Stromal cell of bone marrow (primary cell): ENCODE results near the gene ATP8B1.
A peak's percentile ranks its signal among the peaks of the same experiment; 100 is the strongest.
"Not testable (repeated sequence)": the region's sequence is repeated elsewhere in the genome, so short reads cannot be mapped to it uniquely, and the experiment has no call there.

Source experiments
- DNase-seq: peaks from one replicate; pipeline ENCODE4 v3.0.0-alpha.2; 2012; ENCODE audit warnings: low read depth

ATP8B1 gene

GRCh38 chr18:57719211-57719935 lies 83.7 kb downstream of the ATP8B1 start:
- DNase-seq = not testable (repeated sequence)

- no peak for DNase-seq
Observed at GRCh38 chr18:57716549-57716948, 86.6 kb downstream of the ATP8B1 start.

GRCh38 chr18:57715671-57716070 lies 87.4 kb downstream of the ATP8B1 start:
- DNase-seq = no peak

- DNase-seq = no peak
Observed at GRCh38 chr18:57715073-57715472, 88.0 kb downstream of the ATP8B1 start.

- DNase-seq = no peak
Observed at GRCh38 chr18:57710226-57710625, 92.9 kb downstream of the ATP8B1 start.

GRCh38 chr18:57709335-57709734 lies 93.8 kb downstream of the ATP8B1 start:
- DNase-seq = no peak

GRCh38 chr18:57708288-57708687 lies 94.8 kb downstream of the ATP8B1 start:
- DNase-seq = no peak

- no peak for DNase-seq
Observed at GRCh38 chr18:57705832-57706595, 97.1 kb downstream of the ATP8B1 start.

GRCh38 chr18:57705011-57705410 lies 98.1 kb downstream of the ATP8B1 start:
- no peak for DNase-seq

GRCh38 chr18:57698571-57699276 lies 104.4 kb downstream of the ATP8B1 start:
- peak; percentile 44 for DNase-seq

GRCh38 chr18:57697426-57697825 lies 105.7 kb downstream of the ATP8B1 start:
- DNase-seq = no peak

GRCh38 chr18:57696271-57696670 lies 106.8 kb downstream of the ATP8B1 start:
- no peak for DNase-seq

GRCh38 chr18:57691363-57691762 lies 111.8 kb downstream of the ATP8B1 start:
- DNase-seq = no peak

- no peak for DNase-seq
Observed at GRCh38 chr18:57687970-57688369, 115.1 kb downstream of the ATP8B1 start.

GRCh38 chr18:57683470-57683869 lies 119.6 kb downstream of the ATP8B1 start:
- DNase-seq = no peak

GRCh38 chr18:57677262-57678211 lies 125.6 kb downstream of the ATP8B1 start:
- no peak for DNase-seq

- DNase-seq = no peak
Observed at GRCh38 chr18:57674891-57675290, 128.2 kb downstream of the ATP8B1 start.

- DNase-seq = no peak
Observed at GRCh38 chr18:57670046-57670445, 133.1 kb downstream of the ATP8B1 start.

GRCh38 chr18:57668021-57668420 lies 135.1 kb downstream of the ATP8B1 start:
- no peak for DNase-seq

- no peak for DNase-seq
Observed at GRCh38 chr18:57666818-57667497, 136.2 kb downstream of the ATP8B1 start.

GRCh38 chr18:57664568-57665165 lies 138.4 kb downstream of the ATP8B1 start:
- DNase-seq = no peak
